ENCODE results near the gene PACRG.

The PACRG gene

DNA sequence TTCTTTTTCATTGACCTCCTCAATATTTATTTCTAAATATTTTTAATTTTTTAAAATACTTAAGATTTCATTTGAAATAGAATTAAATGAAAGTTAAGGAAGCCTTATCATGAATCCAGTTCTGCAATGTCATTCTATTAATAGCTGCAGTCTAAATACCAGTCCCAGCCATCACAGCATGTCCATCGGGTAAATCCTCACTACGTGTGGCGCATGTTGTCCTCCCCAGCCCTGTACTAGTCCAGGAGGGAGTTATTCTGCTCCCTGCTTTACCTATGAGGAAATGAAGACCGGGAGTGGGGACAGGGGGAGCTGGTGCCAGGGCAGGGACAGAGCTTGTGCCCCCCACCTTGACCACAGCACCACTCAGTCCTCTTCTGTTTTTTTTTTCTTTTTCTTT lies 561.7 kb downstream of the PACRG start:
- Histone ChIP-seq H3K4me1 (ENCODE audit: insufficient read depth, poor library complexity, severe bottlenecking) (no peaks in the 10 kb centered on the region), H3K27me3 (ENCODE audit: insufficient read depth, poor library complexity, severe bottlenecking) (no peaks in the 10 kb centered on the region), H3K9me3 (ENCODE audit: severe bottlenecking) (no peaks in the 10 kb centered on the region), H3K4me3 (ENCODE audit: severe bottlenecking) (no peak overlapping the region), H3K27ac (ENCODE audit: poor library complexity, severe bottlenecking) (no peak overlapping the region), H3K36me3 (ENCODE audit: low read depth) (no peaks in the 10 kb centered on the region)
- DNase-seq (ENCODE audit: low spot score) = no peak
- no peak for ATAC-seq (ENCODE audit: low read depth)
- TF ChIP-seq, protein P1, sequence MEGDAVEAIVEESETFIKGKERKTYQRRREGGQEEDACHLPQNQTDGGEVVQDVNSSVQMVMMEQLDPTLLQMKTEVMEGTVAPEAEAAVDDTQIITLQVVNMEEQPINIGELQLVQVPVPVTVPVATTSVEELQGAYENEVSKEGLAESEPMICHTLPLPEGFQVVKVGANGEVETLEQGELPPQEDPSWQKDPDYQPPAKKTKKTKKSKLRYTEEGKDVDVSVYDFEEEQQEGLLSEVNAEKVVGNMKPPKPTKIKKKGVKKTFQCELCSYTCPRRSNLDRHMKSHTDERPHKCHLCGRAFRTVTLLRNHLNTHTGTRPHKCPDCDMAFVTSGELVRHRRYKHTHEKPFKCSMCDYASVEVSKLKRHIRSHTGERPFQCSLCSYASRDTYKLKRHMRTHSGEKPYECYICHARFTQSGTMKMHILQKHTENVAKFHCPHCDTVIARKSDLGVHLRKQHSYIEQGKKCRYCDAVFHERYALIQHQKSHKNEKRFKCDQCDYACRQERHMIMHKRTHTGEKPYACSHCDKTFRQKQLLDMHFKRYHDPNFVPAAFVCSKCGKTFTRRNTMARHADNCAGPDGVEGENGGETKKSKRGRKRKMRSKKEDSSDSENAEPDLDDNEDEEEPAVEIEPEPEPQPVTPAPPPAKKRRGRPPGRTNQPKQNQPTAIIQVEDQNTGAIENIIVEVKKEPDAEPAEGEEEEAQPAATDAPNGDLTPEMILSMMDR (IDR thresholded peaks at IDR 0.05; ENCODE audit: poor library complexity, severe bottlenecking) = no peak

DNA sequence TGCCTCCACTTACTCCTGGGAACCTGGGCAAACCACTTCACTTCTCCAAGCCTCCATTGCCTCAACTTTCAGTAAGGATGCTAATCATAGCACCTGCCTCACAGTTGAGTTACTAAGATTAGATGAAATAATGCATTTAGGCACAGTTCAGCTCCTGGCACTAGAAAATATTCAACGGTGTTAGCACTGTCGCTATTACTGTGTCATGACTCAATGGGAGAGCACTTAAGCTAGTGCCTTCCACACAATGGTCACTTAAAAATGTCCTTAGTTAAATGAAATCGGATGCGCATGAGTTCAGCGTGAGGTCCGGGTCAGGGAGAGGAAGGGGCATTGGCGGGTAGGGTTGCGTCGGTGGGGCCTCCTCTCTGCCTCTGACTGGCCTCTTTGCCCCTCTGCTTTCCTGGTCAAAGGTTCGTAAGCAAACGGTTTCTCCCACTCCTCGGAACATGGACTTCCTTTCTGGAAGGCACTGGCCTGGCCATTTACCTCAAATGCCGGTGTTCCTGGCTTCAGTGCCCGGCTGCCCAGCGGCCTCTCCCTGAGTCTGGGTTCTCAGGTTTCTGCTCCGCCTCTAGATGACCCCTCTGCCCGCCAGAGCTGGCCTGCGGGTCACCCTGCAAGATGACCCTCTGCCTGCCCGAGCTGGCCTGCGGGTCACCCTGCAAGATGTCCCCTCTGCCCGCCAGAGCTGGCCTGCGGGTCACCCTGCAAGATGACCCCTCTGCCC lies 562.9 kb downstream of the PACRG start:
- TF ChIP-seq, protein P1 (IDR thresholded peaks at IDR 0.05; ENCODE audit: poor library complexity, severe bottlenecking) = no peak
- Histone ChIP-seq H3K27me3 (ENCODE audit: insufficient read depth, poor library complexity, severe bottlenecking) (no peaks in the 10 kb centered on the region), H3K27ac (ENCODE audit: poor library complexity, severe bottlenecking) (no peak overlapping the region), H3K4me3 (ENCODE audit: severe bottlenecking) (no peak overlapping the region), H3K9me3 (ENCODE audit: severe bottlenecking) (no peaks in the 10 kb centered on the region), H3K4me1 (ENCODE audit: insufficient read depth, poor library complexity, severe bottlenecking) (no peaks in the 10 kb centered on the region), H3K36me3 (ENCODE audit: low read depth) (no peaks in the 10 kb centered on the region)
- DNase-seq (ENCODE audit: low spot score) = no peak
- no peak for ATAC-seq (ENCODE audit: low read depth)

DNA sequence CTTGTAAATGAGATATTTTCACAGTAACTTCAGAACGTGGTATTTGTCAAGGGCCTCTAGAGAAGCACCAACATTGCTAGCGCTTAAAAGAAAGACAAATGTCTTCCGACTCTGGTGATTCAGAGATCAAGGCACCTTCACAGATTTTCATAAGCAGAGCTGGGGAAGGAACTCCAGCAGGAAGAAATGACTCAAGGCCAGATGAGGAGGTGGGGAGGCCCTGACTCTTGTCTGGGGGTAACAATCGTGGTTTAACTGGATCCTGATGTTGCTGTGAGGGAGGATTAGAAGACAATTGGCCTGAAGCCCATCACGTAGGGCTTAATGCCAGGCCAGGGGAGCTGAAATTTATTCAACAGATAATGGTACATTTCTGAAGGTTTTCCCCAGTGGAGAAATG lies 563.8 kb downstream of the PACRG start:
- DNase-seq (ENCODE audit: low spot score) (no peak), ATAC-seq (ENCODE audit: low read depth) (no peak)
- Histone ChIP-seq H3K27me3 (ENCODE audit: insufficient read depth, poor library complexity, severe bottlenecking) (no peaks in the 10 kb centered on the region), H3K4me1 (ENCODE audit: insufficient read depth, poor library complexity, severe bottlenecking) (no peaks in the 10 kb centered on the region), H3K9me3 (ENCODE audit: severe bottlenecking) (no peaks in the 10 kb centered on the region), H3K27ac (ENCODE audit: poor library complexity, severe bottlenecking) (no peak overlapping the region), H3K4me3 (ENCODE audit: severe bottlenecking) (no peak overlapping the region), H3K36me3 (ENCODE audit: low read depth) (no peaks in the 10 kb centered on the region)
- TF ChIP-seq, protein P1 (IDR thresholded peaks at IDR 0.05; ENCODE audit: poor library complexity, severe bottlenecking) = no peak

DNA sequence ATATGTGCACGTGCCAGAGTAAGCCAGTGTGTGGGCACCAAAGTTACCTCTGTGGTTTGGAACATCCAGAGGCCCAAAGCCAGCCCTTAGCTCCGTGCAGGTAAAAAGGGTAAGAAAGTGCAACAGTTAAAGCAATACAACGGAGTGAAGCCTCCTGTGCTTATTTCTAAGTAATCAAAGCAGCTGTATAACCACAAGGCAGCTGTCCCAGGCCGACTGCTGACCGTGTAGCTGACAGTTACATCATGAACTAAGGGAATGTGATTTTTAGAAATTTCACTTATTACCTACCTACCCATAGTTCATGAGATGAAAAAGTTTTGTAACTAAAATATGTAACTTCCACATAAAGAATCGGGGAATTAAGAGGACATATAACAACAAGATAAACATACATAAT lies 565.5 kb downstream of the PACRG start:
- ATAC-seq (ENCODE audit: low read depth) (no peak), DNase-seq (ENCODE audit: low spot score) (no peak)
- Histone ChIP-seq H3K27me3 (ENCODE audit: insufficient read depth, poor library complexity, severe bottlenecking) (no peaks in the 10 kb centered on the region), H3K4me1 (ENCODE audit: insufficient read depth, poor library complexity, severe bottlenecking) (no peaks in the 10 kb centered on the region), H3K9me3 (ENCODE audit: severe bottlenecking) (no peaks in the 10 kb centered on the region), H3K27ac (ENCODE audit: poor library complexity, severe bottlenecking) (no peak overlapping the region), H3K36me3 (ENCODE audit: low read depth) (no peaks in the 10 kb centered on the region), H3K4me3 (ENCODE audit: severe bottlenecking) (no peak overlapping the region)
- TF ChIP-seq, protein P1 (IDR thresholded peaks at IDR 0.05; ENCODE audit: poor library complexity, severe bottlenecking) = no peak

DNA sequence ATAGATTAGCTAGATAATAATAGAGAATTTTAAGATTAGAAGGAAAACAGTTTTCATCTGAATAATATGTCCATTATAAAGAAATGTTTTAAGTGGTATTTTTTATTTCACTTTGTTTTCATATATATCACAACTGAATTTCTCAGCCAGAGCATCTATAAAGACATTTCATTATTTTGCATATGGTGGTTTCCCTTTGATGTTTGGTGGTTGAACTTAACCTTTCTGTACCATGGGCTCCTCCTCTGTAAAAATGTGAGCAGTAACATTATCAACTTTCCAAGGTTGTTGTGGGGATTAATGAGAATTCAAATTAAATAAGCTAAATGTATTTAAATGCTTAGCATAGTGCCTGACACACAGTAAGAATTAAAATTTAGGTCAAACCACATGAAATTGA lies 567.0 kb downstream of the PACRG start:
- Histone ChIP-seq H3K27ac (ENCODE audit: poor library complexity, severe bottlenecking) (no peak overlapping the region), H3K9me3 (ENCODE audit: severe bottlenecking) (no peaks in the 10 kb centered on the region), H3K4me3 (ENCODE audit: severe bottlenecking) (no peak overlapping the region), H3K27me3 (ENCODE audit: insufficient read depth, poor library complexity, severe bottlenecking) (no peaks in the 10 kb centered on the region), H3K4me1 (ENCODE audit: insufficient read depth, poor library complexity, severe bottlenecking) (no peaks in the 10 kb centered on the region), H3K36me3 (ENCODE audit: low read depth) (no peaks in the 10 kb centered on the region)
- ATAC-seq (ENCODE audit: low read depth) (no peak), DNase-seq (ENCODE audit: low spot score) (no peak)
- TF ChIP-seq, protein P1 (IDR thresholded peaks at IDR 0.05; ENCODE audit: poor library complexity, severe bottlenecking) = no peak
